MM.1S (cell line): ENCODE results near the gene SLC28A1.

Experiments
- EZH2 ChIP-seq: fragments of 300-600 bp; sonication (generic); optimal IDR thresholded peaks from 2 replicates; pipeline ENCODE3; 2017; ENCODE audit warnings: low read depth, mild to moderate bottlenecking, antibody characterized with exemption, low read length, mixed read lengths
- EZH2phosphoT487 ChIP-seq: fragments of 300-600 bp; sonication (generic); IDR thresholded peaks from 2 replicates; pipeline ENCODE4 v1.6.1; 2018; ENCODE audit warnings: antibody characterized with exemption, low read length
- TF ChIP-seq, protein P1 (sequence below): fragments of 300-600 bp; sonication (generic); IDR thresholded peaks from 2 replicates; pipeline ENCODE4 v1.5.1; 2016; ENCODE audit warnings: antibody characterized with exemption, low read length, mixed read lengths

DNA sequence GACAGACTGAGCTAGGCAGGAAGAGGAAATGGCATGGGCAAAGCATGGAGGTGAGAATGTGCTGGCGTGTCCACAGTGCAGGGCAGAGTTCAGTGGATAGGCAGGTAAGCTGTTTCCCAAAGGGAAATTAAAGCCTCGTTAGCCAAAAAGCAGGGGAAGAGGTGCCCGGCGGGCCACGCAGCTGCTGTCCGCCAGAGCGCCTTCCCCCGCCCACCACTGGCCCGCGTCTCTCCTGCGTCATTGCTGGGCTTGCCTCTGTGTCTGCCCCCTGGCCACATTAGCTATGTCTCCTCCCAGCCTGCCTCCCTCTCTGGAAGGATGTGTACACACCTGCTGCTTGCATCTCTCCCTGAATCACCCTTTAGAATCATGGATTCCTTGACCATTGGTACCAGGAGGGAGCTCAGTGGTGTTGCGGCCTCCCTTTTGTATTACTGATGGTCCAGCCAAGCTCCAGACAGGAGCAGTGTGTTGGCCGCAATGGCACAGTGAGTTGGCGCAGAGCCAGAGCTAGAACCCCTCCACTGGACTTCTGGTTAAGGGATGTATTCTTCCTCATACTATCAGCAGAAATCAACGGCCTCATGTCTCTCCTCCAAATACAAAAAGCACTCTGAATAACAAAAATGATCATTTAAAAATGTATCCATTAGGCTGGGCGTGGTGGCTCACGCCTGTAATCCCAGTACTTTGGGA lies 26.6 kb downstream of the SLC28A1 start:
- TF ChIP-seq, protein P1, sequence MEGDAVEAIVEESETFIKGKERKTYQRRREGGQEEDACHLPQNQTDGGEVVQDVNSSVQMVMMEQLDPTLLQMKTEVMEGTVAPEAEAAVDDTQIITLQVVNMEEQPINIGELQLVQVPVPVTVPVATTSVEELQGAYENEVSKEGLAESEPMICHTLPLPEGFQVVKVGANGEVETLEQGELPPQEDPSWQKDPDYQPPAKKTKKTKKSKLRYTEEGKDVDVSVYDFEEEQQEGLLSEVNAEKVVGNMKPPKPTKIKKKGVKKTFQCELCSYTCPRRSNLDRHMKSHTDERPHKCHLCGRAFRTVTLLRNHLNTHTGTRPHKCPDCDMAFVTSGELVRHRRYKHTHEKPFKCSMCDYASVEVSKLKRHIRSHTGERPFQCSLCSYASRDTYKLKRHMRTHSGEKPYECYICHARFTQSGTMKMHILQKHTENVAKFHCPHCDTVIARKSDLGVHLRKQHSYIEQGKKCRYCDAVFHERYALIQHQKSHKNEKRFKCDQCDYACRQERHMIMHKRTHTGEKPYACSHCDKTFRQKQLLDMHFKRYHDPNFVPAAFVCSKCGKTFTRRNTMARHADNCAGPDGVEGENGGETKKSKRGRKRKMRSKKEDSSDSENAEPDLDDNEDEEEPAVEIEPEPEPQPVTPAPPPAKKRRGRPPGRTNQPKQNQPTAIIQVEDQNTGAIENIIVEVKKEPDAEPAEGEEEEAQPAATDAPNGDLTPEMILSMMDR, result no peak
- TF ChIP-seq EZH2phosphoT487 (no peak), EZH2 (no peak)
